GM18861 (cell line): Measurements from ENCODE around the gene DENND1A.

ENCODE experiments used
- ATAC-seq: cut with Tn5 transposase; IDR thresholded peaks from one replicate; pipeline ENCODE4 v1.9.1; 2021; ENCODE audit not compliant: unreplicated experiment

Gene DENND1A

GRCh38 chr9:123480096-123480495 lies 449.8 kb downstream of the DENND1A start:
- no peak for ATAC-seq

GRCh38 chr9:123478967-123479602 lies 450.8 kb downstream of the DENND1A start:
- ATAC-seq: no peak

GRCh38 chr9:123478160-123478559 lies 451.8 kb downstream of the DENND1A start:
- ATAC-seq: no peak

- ATAC-seq: no peak
Observed at GRCh38 chr9:123475407-123475806, 454.5 kb downstream of the DENND1A start.

GRCh38 chr9:123472862-123473614 lies 456.9 kb downstream of the DENND1A start:
- ATAC-seq: no peak

- ATAC-seq: no peak
Observed at GRCh38 chr9:123471843-123472570, 457.9 kb downstream of the DENND1A start.

GRCh38 chr9:123470991-123471770 lies 458.7 kb downstream of the DENND1A start:
- no peak for ATAC-seq

- no peak for ATAC-seq
Observed at GRCh38 chr9:123470121-123470782, 459.7 kb downstream of the DENND1A start.

- ATAC-seq: no peak
Observed at GRCh38 chr9:123469282-123469681, 460.6 kb downstream of the DENND1A start.

- no peak for ATAC-seq
Observed at GRCh38 chr9:123468541-123468940, 461.4 kb downstream of the DENND1A start.

GRCh38 chr9:123465304-123465703 lies 464.6 kb downstream of the DENND1A start:
- no peak for ATAC-seq

GRCh38 chr9:123460091-123460490 lies 469.8 kb downstream of the DENND1A start:
- ATAC-seq: no peak

GRCh38 chr9:123457583-123457982 lies 472.3 kb downstream of the DENND1A start:
- ATAC-seq: no peak

GRCh38 chr9:123456011-123456410 lies 473.9 kb downstream of the DENND1A start:
- no peak for ATAC-seq

- ATAC-seq: no peak
Observed at GRCh38 chr9:123455187-123455586, 474.7 kb downstream of the DENND1A start.

- ATAC-seq: no peak
Observed at GRCh38 chr9:123454361-123454760, 475.6 kb downstream of the DENND1A start.

GRCh38 chr9:123453831-123454321 lies 476.1 kb downstream of the DENND1A start:
- no peak for ATAC-seq

- no peak for ATAC-seq
Observed at GRCh38 chr9:123453076-123453667, 476.8 kb downstream of the DENND1A start.

GRCh38 chr9:123450996-123451395 lies 478.9 kb downstream of the DENND1A start:
- ATAC-seq: no peak
